Trophoblast cell (in vitro differentiated cells and primary cell): ENCODE measurements around the gene SPINT1.

Source experiments
- DNase-seq, 2 donors: peaks; one replicate each; pipeline ENCODE4 v3.0.0-alpha.2; 2016
- H2AFZ ChIP-seq: 2 replicates; pipeline ENCODE4 v1.6.1; 2013; ENCODE audit warnings: low read length, moderate library complexity, mild to moderate bottlenecking; ENCODE audit not compliant: insufficient read depth, poor library complexity
- H2AK5ac ChIP-seq: 2 replicates; pipeline ENCODE4 v1.6.1; 2013; ENCODE audit warnings: mild to moderate bottlenecking, low read length
- H2BK120ac ChIP-seq: 2 replicates; pipeline ENCODE4 v1.6.1; 2013; ENCODE audit warnings: low read length, mild to moderate bottlenecking, moderate library complexity; ENCODE audit not compliant: insufficient read depth, poor library complexity
- H2BK12ac ChIP-seq: 2 replicates; pipeline ENCODE4 v1.6.1; 2013; ENCODE audit warnings: mild to moderate bottlenecking, low read length, moderate library complexity
- H2BK5ac ChIP-seq: 2 replicates; pipeline ENCODE4 v1.6.1; 2013; ENCODE audit warnings: low read length, low read depth, moderate library complexity, mild to moderate bottlenecking; ENCODE audit not compliant: poor library complexity
- H3K14ac ChIP-seq: 2 replicates; pipeline ENCODE4 v1.6.1; 2013; ENCODE audit warnings: mild to moderate bottlenecking, low read length
- H3K18ac ChIP-seq: 2 replicates; pipeline ENCODE4 v1.6.1; 2013; ENCODE audit warnings: mild to moderate bottlenecking, low read length
- H3K23ac ChIP-seq: 2 replicates; pipeline ENCODE4 v1.6.1; 2013; ENCODE audit warnings: low read length
- H3K27ac ChIP-seq: 2 replicates; pipeline ENCODE4 v1.5.1; 2013; ENCODE audit warnings: low read depth, mild to moderate bottlenecking, inconsistent platforms, low read length, moderate library complexity
- H3K27me3 ChIP-seq: 2 replicates; pipeline ENCODE4 v1.6.1; 2013; ENCODE audit warnings: inconsistent platforms, mild to moderate bottlenecking, low read length, moderate library complexity; ENCODE audit not compliant: insufficient read depth
- H3K36me3 ChIP-seq, 2 experiments: 1 replicate in 1 of 2; 2 replicates in 1 of 2; pipeline ENCODE4 v1.6.1; 2013; ENCODE audit warnings: low read length in 2 of 2, mild to moderate bottlenecking in 2 of 2, moderate library complexity in 1 of 2; ENCODE audit not compliant: insufficient read depth in 2 of 2, control insufficient read depth in 1 of 2
- H3K4ac ChIP-seq: 2 replicates; pipeline ENCODE4 v1.6.1; 2013; ENCODE audit warnings: low read depth, mild to moderate bottlenecking, low read length, moderate library complexity
- H3K4me1 ChIP-seq, 2 experiments: 1 replicate in 1 of 2; 2 replicates in 1 of 2; pipeline ENCODE4 v1.6.1; 2013; ENCODE audit warnings: low read length in 2 of 2, mild to moderate bottlenecking in 2 of 2, moderate library complexity in 1 of 2; ENCODE audit not compliant: insufficient read depth in 2 of 2, control insufficient read depth in 1 of 2
- H3K4me2 ChIP-seq: 2 replicates; pipeline ENCODE4 v1.6.1; 2013; ENCODE audit warnings: inconsistent platforms, mild to moderate bottlenecking, low read length, moderate library complexity
- H3K4me3 ChIP-seq: 2 replicates; pipeline ENCODE4 v1.5.1; 2013; ENCODE audit warnings: mild to moderate bottlenecking, low read depth, low read length, inconsistent platforms
- H3K79me1 ChIP-seq: one replicate; pipeline ENCODE4 v1.6.1; 2013; ENCODE audit warnings: low read length
- H3K79me2 ChIP-seq: 2 replicates; pipeline ENCODE4 v1.6.1; 2013; ENCODE audit warnings: low read length, mild to moderate bottlenecking; ENCODE audit not compliant: control insufficient read depth, insufficient read depth, poor library complexity
- H3K9ac ChIP-seq: 2 replicates; pipeline ENCODE4 v1.6.1; 2013; ENCODE audit warnings: mild to moderate bottlenecking, low read length
- H3K9me3 ChIP-seq: 2 replicates; pipeline ENCODE4 v1.6.1; 2013; ENCODE audit warnings: low read depth, mild to moderate bottlenecking, control low read depth, inconsistent platforms, low read length; ENCODE audit not compliant: insufficient read depth
- H4K12ac ChIP-seq: 2 replicates; pipeline ENCODE4 v1.6.1; 2013; ENCODE audit warnings: low read depth, mild to moderate bottlenecking, low read length, moderate library complexity
- H4K8ac ChIP-seq: 2 replicates; pipeline ENCODE4 v1.6.1; 2013; ENCODE audit warnings: low read depth, mild to moderate bottlenecking, low read length, moderate library complexity
- H4K91ac ChIP-seq: one replicate; pipeline ENCODE4 v1.6.1; 2013; ENCODE audit warnings: low read depth, mild to moderate bottlenecking, low read length, moderate library complexity
- WGBS: extraction: QIAGEN DNeasy Blood & Tissue Kit; methylation state at CpG from one replicate; pipeline ENCODE4 v1.1.7; 2013; ENCODE audit warnings: missing lambda C conversion rate; ENCODE audit not compliant: insufficient read length, insufficient coverage; ENCODE audit errors: extremely low coverage; 5-methylcytosine and 5-hydroxymethylcytosine counted together

Gene SPINT1

GRCh38 chr15:40831861-40832260 is 12.0 kb upstream of the SPINT1 start:
- H2BK12ac ChIP-seq, result no peak overlapping the region
- H3K9me3 ChIP-seq, result no peaks in the 10 kb centered on the region
- no peak overlapping the region for H2AK5ac ChIP-seq
- no peak overlapping the region for H3K4me3 ChIP-seq
- no peak overlapping the region for H3K18ac ChIP-seq
- no peak overlapping the region for H3K23ac ChIP-seq
- H3K9ac ChIP-seq, result no peak overlapping the region
- no peaks in the 10 kb centered on the region for H3K79me1 ChIP-seq
- DNase-seq, result no peak
- H2AFZ ChIP-seq, result no peak overlapping the region
- no peak overlapping the region for H3K14ac ChIP-seq
- H3K27ac ChIP-seq, result no peak overlapping the region
- H3K4me1 ChIP-seq, result no peaks in the 10 kb centered on the region
- no peak overlapping the region for H3K4me2 ChIP-seq
- H4K8ac ChIP-seq, result no peak overlapping the region
- no peak overlapping the region for H2BK5ac ChIP-seq
- H2BK120ac ChIP-seq, result no peak overlapping the region
- H4K91ac ChIP-seq, result no peak overlapping the region
- H3K4ac ChIP-seq, result no peak overlapping the region
- H3K36me3 ChIP-seq, result peaks cover 0 to 2% of the 10 kb centered on the region in 2 experiments
- WGBS, result no CpG with 5 or more reads among the region's 1 CpG
- H4K12ac ChIP-seq, result no peak overlapping the region
- no peaks in the 10 kb centered on the region for H3K79me2 ChIP-seq
- H3K27me3 ChIP-seq, result no peaks in the 10 kb centered on the region

DNA sequence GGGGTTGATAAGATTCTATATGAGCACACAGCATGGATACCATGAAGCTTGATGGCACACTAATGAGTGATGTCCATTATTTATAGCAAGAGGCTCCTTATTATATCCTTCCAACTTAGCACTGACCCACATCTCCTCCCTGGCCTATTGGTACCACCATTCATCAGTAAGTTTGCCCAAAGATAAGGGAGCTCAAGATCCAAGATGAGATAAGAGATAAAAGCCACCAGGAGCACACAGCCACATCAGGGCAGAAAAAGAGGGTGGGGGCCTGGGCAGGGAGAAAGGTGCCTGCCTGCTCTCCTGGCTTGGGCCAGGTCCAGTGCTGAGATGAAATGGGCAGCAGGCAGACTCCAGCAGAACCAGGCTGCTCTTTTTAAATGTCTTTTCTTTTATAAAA is 10.9 kb upstream of the SPINT1 start:
- no peak overlapping the region for H3K4me3 ChIP-seq
- no peak overlapping the region for H3K4me2 ChIP-seq
- H3K14ac ChIP-seq, result no peak overlapping the region
- H4K8ac ChIP-seq, result no peak overlapping the region
- peaks cover 0 to 2% of the 10 kb centered on the region in 2 experiments for H3K36me3 ChIP-seq
- no peak overlapping the region for H3K18ac ChIP-seq
- H3K4me1 ChIP-seq, result no peaks in the 10 kb centered on the region
- H2AFZ ChIP-seq, result no peak overlapping the region
- peak; percentile 51 to 90 for DNase-seq
- no peaks in the 10 kb centered on the region for H3K27me3 ChIP-seq
- H3K23ac ChIP-seq, result no peak overlapping the region
- H3K9ac ChIP-seq, result no peak overlapping the region
- H3K79me2 ChIP-seq, result no peaks in the 10 kb centered on the region
- H3K27ac ChIP-seq, result no peak overlapping the region
- H3K4ac ChIP-seq, result no peak overlapping the region
- H3K79me1 ChIP-seq, result no peaks in the 10 kb centered on the region
- H3K9me3 ChIP-seq, result no peaks in the 10 kb centered on the region
- no peak overlapping the region for H2BK5ac ChIP-seq
- no peak overlapping the region for H2BK120ac ChIP-seq
- H2BK12ac ChIP-seq, result no peak overlapping the region
- no peak overlapping the region for H2AK5ac ChIP-seq
- H4K91ac ChIP-seq, result no peak overlapping the region
- H4K12ac ChIP-seq, result no peak overlapping the region

DNA sequence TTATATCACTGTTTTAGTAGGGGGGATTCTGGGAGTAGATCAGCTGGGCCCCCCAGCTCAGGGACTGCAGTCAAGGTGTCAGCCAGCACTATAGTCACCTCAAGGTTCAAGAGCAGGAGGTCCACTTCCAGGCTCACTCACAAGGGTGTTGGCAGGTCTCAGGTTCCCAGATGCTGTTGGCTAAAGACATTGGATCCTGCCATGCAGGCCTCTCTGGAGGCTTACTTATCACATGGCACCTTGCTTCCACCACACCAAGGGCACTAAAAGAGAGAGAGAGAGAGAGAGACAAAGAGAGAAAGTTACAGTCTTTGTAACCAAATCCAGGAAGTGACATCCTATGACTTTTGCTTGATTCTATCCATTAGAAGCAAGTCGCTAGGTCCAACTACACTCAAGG is 7.8 kb upstream of the SPINT1 start:
- Histone ChIP-seq H4K91ac (no peak overlapping the region), H3K27me3 (no peaks in the 10 kb centered on the region), H3K9ac (no peak overlapping the region), H3K23ac (no peak overlapping the region), H2BK5ac (no peak overlapping the region), H3K4me2 (no peak overlapping the region), H2BK120ac (no peak overlapping the region), H3K79me1 (no peaks in the 10 kb centered on the region), H2AK5ac (peak overlapping the region; percentile 74), H3K4ac (no peak overlapping the region), H3K4me1 (no peaks in the 10 kb centered on the region), H3K14ac (no peak overlapping the region), H3K79me2 (no peaks in the 10 kb centered on the region), H2BK12ac (no peak overlapping the region), H4K8ac (no peak overlapping the region), H3K27ac (no peak overlapping the region), H2AFZ (no peak overlapping the region), H4K12ac (no peak overlapping the region), H3K36me3 (peaks cover 1 to 2% of the 10 kb centered on the region in 2 experiments), H3K18ac (no peak overlapping the region), H3K4me3 (no peak overlapping the region), H3K9me3 (no peaks in the 10 kb centered on the region)
- no CpG with 5 or more reads among the region's 1 CpG for WGBS
- DNase-seq, result no peak

- H3K27me3 ChIP-seq, result no peaks in the 10 kb centered on the region
- H3K27ac ChIP-seq, result no peak overlapping the region
- H2AK5ac ChIP-seq, result no peak overlapping the region
- H3K79me1 ChIP-seq, result peaks cover 4% of the 10 kb centered on the region
- no peak overlapping the region for H2BK120ac ChIP-seq
- H3K23ac ChIP-seq, result no peak overlapping the region
- H3K4me2 ChIP-seq, result no peak overlapping the region
- H3K18ac ChIP-seq, result no peak overlapping the region
- H2AFZ ChIP-seq, result no peak overlapping the region
- no CpG with 5 or more reads among the region's 5 CpGs for WGBS
- H3K79me2 ChIP-seq, result no peaks in the 10 kb centered on the region
- H3K9me3 ChIP-seq, result no peaks in the 10 kb centered on the region
- H2BK5ac ChIP-seq, result no peak overlapping the region
- H3K36me3 ChIP-seq, result peaks cover 1 to 2% of the 10 kb centered on the region in 2 experiments
- no peak overlapping the region for H4K91ac ChIP-seq
- H3K14ac ChIP-seq, result no peak overlapping the region
- no peak overlapping the region for H3K4ac ChIP-seq
- no peak overlapping the region for H2BK12ac ChIP-seq
- H3K4me1 ChIP-seq, result peaks cover 0 to 2% of the 10 kb centered on the region in 2 experiments
- no peak overlapping the region for H4K12ac ChIP-seq
- no peak overlapping the region for H3K9ac ChIP-seq
- DNase-seq, result peak in 1 of 2 donors; percentile 39
- H4K8ac ChIP-seq, result no peak overlapping the region
- H3K4me3 ChIP-seq, result no peak overlapping the region
Measured at GRCh38 chr15:40838756-40839155, 5.1 kb upstream of the SPINT1 start.
